T-helper 2 cell treated with Interferon-gamma antibody and Interleukin-4, amounts not matched to agents 5 μg/mL and 100 μg/mL, for 36 hours (primary cell): ENCODE results near the gene ST3GAL3.

Source experiments
- DNase-seq: peaks from one replicate; pipeline ENCODE4 v3.0.0; 2021; ENCODE audit warnings: low spot score
- H3K27ac Mint-ChIP-seq: one replicate; pipeline ENCODE4 v1.8.0; 2021; ENCODE audit warnings: mild to moderate bottlenecking, mixed read lengths
- H3K27me3 Mint-ChIP-seq: one replicate; pipeline ENCODE4 v1.8.0; 2021; ENCODE audit warnings: low read depth, mixed read lengths
- H3K36me3 Mint-ChIP-seq: one replicate; pipeline ENCODE4 v1.8.0; 2021; ENCODE audit warnings: low read depth, mixed read lengths
- H3K4me1 Mint-ChIP-seq: one replicate; pipeline ENCODE4 v1.8.0; 2021; ENCODE audit warnings: low read depth, mixed read lengths
- H3K4me3 Mint-ChIP-seq: one replicate; pipeline ENCODE4 v1.8.0; 2022; ENCODE audit warnings: mild to moderate bottlenecking, moderate library complexity, mixed read lengths
- H3K9me3 Mint-ChIP-seq: one replicate; pipeline ENCODE4 v1.8.0; 2021; ENCODE audit warnings: mixed read lengths

ST3GAL3 gene

GRCh38 chr1:43978264-43978550 is 270.9 kb downstream of the ST3GAL3 start:
- Mint-ChIP-seq H3K36me3 (peaks cover 30% of the 10 kb centered on the region), H3K4me1 (peaks cover 41% of the 10 kb centered on the region), H3K9me3 (no peaks in the 10 kb centered on the region), H3K27me3 (no peaks in the 10 kb centered on the region), H3K27ac (no peak overlapping the region), H3K4me3 (peak overlapping the region; percentile 88)
- DNase-seq, result no peak

GRCh38 chr1:43978551-43979260 is 271.4 kb downstream of the ST3GAL3 start, which contains the start of gene B4GALT2:
Gene B4GALT2, plus strand, starts transcription at chr1:43979210. Its CDS starts 1,951 bp downstream, at chr1:43981161.
- peak within 1 kb of the TSS; percentile 87 for H3K27ac Mint-ChIP-seq
- H3K27me3 Mint-ChIP-seq, result no peaks in the 10 kb centered on the region
- DNase-seq, result peak; percentile 51
- peaks cover 36% of the 10 kb centered on the region for H3K4me1 Mint-ChIP-seq
- H3K9me3 Mint-ChIP-seq, result no peaks in the 10 kb centered on the region
- peaks cover 25% of the 10 kb centered on the region for H3K36me3 Mint-ChIP-seq
- H3K4me3 Mint-ChIP-seq, result peak within 1 kb of the TSS; percentile 88

GRCh38 chr1:43979261-43979527 is 271.9 kb downstream of the ST3GAL3 start:
- Mint-ChIP-seq H3K27ac (no peak overlapping the region), H3K4me1 (peaks cover 32% of the 10 kb centered on the region), H3K9me3 (no peaks in the 10 kb centered on the region), H3K36me3 (peaks cover 26% of the 10 kb centered on the region), H3K4me3 (no peak overlapping the region), H3K27me3 (no peaks in the 10 kb centered on the region)
- no peak for DNase-seq

GRCh38 chr1:43979528-43980254 is 272.4 kb downstream of the ST3GAL3 start:
- DNase-seq, result peak; percentile 44
- H3K27me3 Mint-ChIP-seq, result no peaks in the 10 kb centered on the region
- H3K4me3 Mint-ChIP-seq, result peak overlapping the region; percentile 88
- peaks cover 29% of the 10 kb centered on the region for H3K36me3 Mint-ChIP-seq
- peak overlapping the region; percentile 87 for H3K27ac Mint-ChIP-seq
- peaks cover 30% of the 10 kb centered on the region for H3K4me1 Mint-ChIP-seq
- H3K9me3 Mint-ChIP-seq, result no peaks in the 10 kb centered on the region

DNA sequence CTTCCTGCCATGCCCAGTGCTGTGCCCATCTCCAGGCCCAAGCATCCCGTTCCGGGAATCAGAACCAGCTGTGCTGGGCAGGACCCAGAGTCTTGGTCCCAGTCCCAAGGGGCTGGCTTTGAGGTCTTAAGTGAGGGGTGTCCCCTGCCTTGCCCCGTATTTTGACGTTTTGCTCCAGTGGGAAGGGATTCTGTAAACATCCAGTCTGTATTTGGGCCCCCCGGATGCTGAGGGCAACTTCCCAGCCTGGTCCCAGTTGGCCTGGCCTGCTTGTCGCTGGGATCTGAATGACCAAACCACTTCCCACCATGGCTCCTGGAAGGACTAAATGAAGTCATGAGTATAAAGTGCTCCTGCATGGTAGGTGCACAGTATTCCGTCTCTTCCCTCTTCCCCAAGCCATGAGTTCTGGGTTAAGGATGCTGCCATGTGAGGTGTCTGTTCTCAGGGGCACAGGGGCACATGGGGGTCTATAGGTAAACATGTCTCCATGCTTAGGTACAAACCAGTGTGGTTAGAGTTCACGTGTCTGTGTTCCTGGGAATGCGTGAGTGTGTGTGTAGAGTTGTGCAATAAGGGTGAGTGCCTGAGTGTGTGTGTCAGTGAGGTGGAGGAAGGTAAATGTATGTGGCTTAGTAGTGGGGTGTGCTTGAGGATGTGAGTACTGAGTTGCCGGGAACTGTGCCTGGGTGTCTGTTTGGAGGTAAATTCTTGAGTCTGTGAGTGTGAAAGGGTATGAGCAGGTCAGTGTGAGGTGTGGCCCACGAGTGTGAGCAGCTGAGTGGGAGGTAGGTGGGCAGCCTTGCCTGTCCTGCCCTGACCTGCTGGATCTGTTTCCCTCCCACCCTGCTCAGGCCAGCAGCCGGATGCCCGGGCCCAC is 273.2 kb downstream of the ST3GAL3 start:
- no peaks in the 10 kb centered on the region for H3K9me3 Mint-ChIP-seq
- H3K4me1 Mint-ChIP-seq, result peaks cover 30% of the 10 kb centered on the region
- no peak for DNase-seq
- no peak overlapping the region for H3K27ac Mint-ChIP-seq
- H3K4me3 Mint-ChIP-seq, result peak overlapping the region; percentile 88
- no peaks in the 10 kb centered on the region for H3K27me3 Mint-ChIP-seq
- H3K36me3 Mint-ChIP-seq, result peaks cover 29% of the 10 kb centered on the region
